HepG2 (cell line): ENCODE results near the gene HSPA1L. TPM values are rescaled to one million over a fixed set of nuclear protein-coding genes. Genes with fewer than 3 reads are reported as not detected.
A peak's percentile ranks its signal among the peaks of the same experiment; 100 is the strongest.

Experiments
- ETV6 ChIP-seq: sonication (generic); formaldehyde crosslinking; conservative IDR thresholded peaks from 2 replicates; pipeline ENCODE4 v1.4.0; 2020; ENCODE audit warnings: missing genetic modification reagents
- JUNB ChIP-seq: sonication (generic); formaldehyde crosslinking; IDR thresholded peaks from 2 replicates; pipeline ENCODE4 v1.8.0; 2022; ENCODE audit warnings: missing genetic modification reagents, mild to moderate bottlenecking, borderline replicate concordance
- NCOA2 ChIP-seq: sonication (generic); formaldehyde crosslinking; IDR thresholded peaks from 2 replicates; pipeline ENCODE4 v1.8.0; 2022; ENCODE audit warnings: inconsistent platforms
- NR2F6 ChIP-seq, 2 experiments: IDR thresholded peaks; 2 replicates each; pipeline ENCODE4 v1.6.1; 2016; ENCODE audit warnings: antibody characterized with exemption in 1 of 2, mild to moderate bottlenecking in 1 of 2
- PAX8 ChIP-seq: sonication (generic); formaldehyde crosslinking; IDR thresholded peaks from 2 replicates; pipeline ENCODE4 v1.8.0; 2022; ENCODE audit warnings: mild to moderate bottlenecking, missing genetic modification reagents, borderline replicate concordance
- PBX3 ChIP-seq: sonication (generic); formaldehyde crosslinking; IDR thresholded peaks from 2 replicates; pipeline ENCODE4 v1.8.1; 2023; ENCODE audit warnings: missing genetic modification reagents, inconsistent platforms, borderline replicate concordance
- SKI ChIP-seq: fragments of 450-650 bp; IDR thresholded peaks from one replicate; pipeline ENCODE4 v1.6.1; 2018; ENCODE audit warnings: mild to moderate bottlenecking; ENCODE audit not compliant: partially characterized antibody
- SOX6 ChIP-seq, 2 experiments: fragments of 450-650 bp in 1 of 2; sonication (generic) in 1 of 2; formaldehyde crosslinking in 1 of 2; IDR thresholded peaks; 2 replicates each; pipeline versions ENCODE4 v1.4.0 to v1.6.1; 2017 to 2020; ENCODE audit warnings: antibody characterized with exemption in 1 of 2, mild to moderate bottlenecking in 1 of 2, missing genetic modification reagents in 1 of 2
- TSC22D2 ChIP-seq: sonication (generic); formaldehyde crosslinking; IDR thresholded peaks from 2 replicates; pipeline ENCODE4 v1.5.1; 2020; ENCODE audit warnings: missing genetic modification reagents, mild to moderate bottlenecking, borderline replicate concordance
- ZNF18 ChIP-seq: sonication (generic); formaldehyde crosslinking; IDR thresholded peaks from 2 replicates; pipeline ENCODE4 v1.8.0; 2022; ENCODE audit warnings: mild to moderate bottlenecking, missing genetic modification reagents; ENCODE audit not compliant: insufficient replicate concordance
- ZNF234 ChIP-seq: sonication (generic); formaldehyde crosslinking; conservative IDR thresholded peaks from 2 replicates; pipeline ENCODE4 v1.5.1; 2020; ENCODE audit warnings: mild to moderate bottlenecking, missing genetic modification reagents
- ZNF367 ChIP-seq: sonication (generic); formaldehyde crosslinking; IDR thresholded peaks from 2 replicates; pipeline ENCODE4 v1.4.0; 2020; ENCODE audit warnings: missing genetic modification reagents, borderline replicate concordance
- ZNF414 ChIP-seq: sonication (generic); formaldehyde crosslinking; IDR thresholded peaks from 2 replicates; pipeline ENCODE4 v1.5.0; 2020; ENCODE audit warnings: missing genetic modification reagents
- ZNF430 ChIP-seq: sonication (generic); formaldehyde crosslinking; IDR thresholded peaks from 2 replicates; pipeline ENCODE4 v1.9.0; 2021; ENCODE audit warnings: mild to moderate bottlenecking, missing genetic modification reagents
- ZNF563 ChIP-seq: sonication (generic); formaldehyde crosslinking; IDR thresholded peaks from 2 replicates; pipeline ENCODE4 v1.8.0; 2022; ENCODE audit warnings: mild to moderate bottlenecking, moderate library complexity, missing genetic modification reagents
- ZNF569 ChIP-seq: sonication (generic); formaldehyde crosslinking; IDR thresholded peaks from 2 replicates; pipeline ENCODE4 v1.5.0; 2020; ENCODE audit warnings: mild to moderate bottlenecking, missing genetic modification reagents, moderate library complexity, borderline replicate concordance
- ZNF619 ChIP-seq: sonication (generic); formaldehyde crosslinking; IDR thresholded peaks from 2 replicates; pipeline ENCODE4 v1.4.0; 2020; ENCODE audit warnings: mild to moderate bottlenecking, missing genetic modification reagents
- ZNF646 ChIP-seq: sonication (generic); formaldehyde crosslinking; IDR thresholded peaks from 2 replicates; pipeline ENCODE4 v1.9.0; 2021; ENCODE audit warnings: mild to moderate bottlenecking, missing genetic modification reagents
- ZNF768 ChIP-seq: sonication (generic); formaldehyde crosslinking; IDR thresholded peaks from 2 replicates; pipeline ENCODE4 v1.4.0; 2020; ENCODE audit warnings: missing genetic modification reagents
- ZNF83 ChIP-seq: sonication (generic); formaldehyde crosslinking; IDR thresholded peaks from 2 replicates; pipeline ENCODE4 v1.4.0; 2020; ENCODE audit warnings: missing genetic modification reagents, mild to moderate bottlenecking, borderline replicate concordance
- polyA plus RNA-seq, 8 experiments: library from polyadenylated mRNA; depleted of rRNA in 3 of 8; stranded (reverse) in 7 of 8; unstranded in 1 of 8; fragments of >200 nt; fragmentation: Illumina TruSeq in 4 of 8; extraction: Trizol in 4 of 8; gene quantifications; 2 replicates each; pipeline versions ENCODE4 v1.2.1 to v1.2.3, GENCODE V29; 2011 to 2016; ENCODE audit warnings: low read depth in 4 of 8, missing spikeins in 1 of 8, mixed read lengths in 1 of 8; ENCODE audit not compliant: insufficient read depth in 1 of 8
- total RNA-seq, 5 experiments: library from RNA; depleted of rRNA; stranded (reverse); fragments of >200 nt; fragmentation: Illumina TruSeq; extraction: Trizol; gene quantifications; 2 replicates each; pipeline ENCODE4 v1.2.3, GENCODE V29; 2016; ENCODE audit warnings: low read depth in 1 of 5

HSPA1L gene
- total and polyA plus RNA-seq, 2 of the 13 experiments (the other 11 are each of a cell fraction or from before 2014, with no cell fraction given), result 0.55 to 1.0 TPM

- TF ChIP-seq ZNF18 (peak; percentile 76), ZNF414 (CRISPR knock-in tag) (no peak), SKI (no peak), PAX8 (CRISPR knock-in tag) (no peak), NCOA2 (CRISPR knock-in tag) (no peak), ZNF569 (0 out of 2 replicates have a peak, but pooled peaks have one; percentile 7), JUNB (CRISPR knock-in tag) (no peak), ZNF768 (no peak), ZNF367 (no peak), ZNF563 (no peak), PBX3 (CRISPR knock-in tag) (no peak), TSC22D2 (CRISPR knock-in tag) (no peak), ZNF83 (CRISPR knock-in tag) (peak; percentile 34; the same call in 1 of the 2 replicates), ETV6 (CRISPR knock-in tag) (no peak), ZNF646 (CRISPR knock-in tag) (no peak), ZNF430 (CRISPR knock-in tag) (no peak), ZNF619 (CRISPR knock-in tag) (0 out of 2 replicates have a peak, but pooled peaks have one; percentile 24), SOX6 (IDR thresholded peaks at IDR 0.05) (no peak), SOX6 (CRISPR knock-in tag; IDR thresholded peaks at IDR 0.05) (no peak), ZNF234 (no peak), NR2F6 (IDR thresholded peaks at IDR 0.05) (no peak), NR2F6 (CRISPR knock-in tag; IDR thresholded peaks at IDR 0.05) (no peak)
Measured at GRCh38 chr6:31805939-31806469, 9.1 kb downstream of the HSPA1L start (continued).
